ENCODE data around the gene HIPK2.

GRCh38 chr7:139603896-139604295 is 173.9 kb downstream of the HIPK2 start:
- TF ChIP-seq CTCF (IDR thresholded peaks at IDR 0.05; ENCODE audit: poor library complexity) (no peak), EZH2phosphoT487 (IDR thresholded peaks at IDR 0.05; ENCODE audit: low read depth, severe bottlenecking, unreplicated experiment) (no peak)

Measured in hepatocyte (in vitro differentiated cells).